EH (cell line): ENCODE results near the gene TSC22D1.
"Not testable (repeated sequence)": the region's sequence is repeated elsewhere in the genome, so short reads cannot be mapped to it uniquely, and the experiment has no call there.

Experiments
- DNase-seq: peaks from one replicate; pipeline ENCODE4 v3.0.0-alpha.2; 2015; ENCODE audit warnings: low read depth

The TSC22D1 gene

GRCh38 chr13:44504116-44504515 lies 72.0 kb downstream of the TSC22D1 start:
- DNase-seq: no peak

- peak; percentile 9 for DNase-seq
These were observed 77.2 kb downstream of the TSC22D1 start for GRCh38 chr13:44498969-44499368.

GRCh38 chr13:44498502-44498901 lies 77.6 kb downstream of the TSC22D1 start:
- no peak for DNase-seq

GRCh38 chr13:44497801-44498200 lies 78.3 kb downstream of the TSC22D1 start:
- no peak for DNase-seq

GRCh38 chr13:44493213-44493812 lies 82.8 kb downstream of the TSC22D1 start:
- DNase-seq: no peak

- DNase-seq: no peak
These were observed 86.4 kb downstream of the TSC22D1 start for GRCh38 chr13:44489751-44490150.

GRCh38 chr13:44487989-44488388 lies 88.1 kb downstream of the TSC22D1 start:
- DNase-seq: no peak

GRCh38 chr13:44484562-44485138 lies 91.5 kb downstream of the TSC22D1 start:
- DNase-seq: no peak

GRCh38 chr13:44474122-44474910 lies 101.8 kb downstream of the TSC22D1 start:
- DNase-seq: peak; percentile 43

- DNase-seq: peak; percentile 80
These were observed 104.4 kb downstream of the TSC22D1 start for GRCh38 chr13:44471686-44472085.

GRCh38 chr13:44470638-44471562 lies 105.2 kb downstream of the TSC22D1 start:
- peak; percentile 25 for DNase-seq

- no peak for DNase-seq
These were observed 107.3 kb downstream of the TSC22D1 start for GRCh38 chr13:44468874-44469273.

- DNase-seq: peak; percentile 22
These were observed 110.8 kb downstream of the TSC22D1 start for GRCh38 chr13:44465318-44465717.

GRCh38 chr13:44464471-44464870 lies 111.7 kb downstream of the TSC22D1 start:
- no peak for DNase-seq

GRCh38 chr13:44463759-44464158 lies 112.4 kb downstream of the TSC22D1 start:
- DNase-seq: no peak

GRCh38 chr13:44459674-44460073 lies 116.5 kb downstream of the TSC22D1 start:
- no peak for DNase-seq

- no peak for DNase-seq
These were observed 117.7 kb downstream of the TSC22D1 start for GRCh38 chr13:44458313-44458975.

GRCh38 chr13:44456212-44456611 lies 119.9 kb downstream of the TSC22D1 start:
- not testable (repeated sequence) for DNase-seq

- no peak for DNase-seq
These were observed 120.4 kb downstream of the TSC22D1 start for GRCh38 chr13:44455769-44456168.

- DNase-seq: no peak
These were observed 122.2 kb downstream of the TSC22D1 start for GRCh38 chr13:44453881-44454280.

- DNase-seq: no peak
These were observed 123.1 kb downstream of the TSC22D1 start for GRCh38 chr13:44453069-44453468.

- DNase-seq: no peak
These were observed 123.7 kb downstream of the TSC22D1 start for GRCh38 chr13:44452418-44452817.
